HepG2 (cell line): ENCODE data around the gene SMAP2. TPM values are rescaled to one million over a fixed set of nuclear protein-coding genes. Genes with fewer than 3 reads are reported as not detected.

ENCODE experiments used
- ATAC-seq: fragments of 200-7000 bp; cut with Tn5 transposase; 3 replicates; pipeline ENCODE4 v1.9.1; 2020; ENCODE audit warnings: mild to moderate bottlenecking, moderate library complexity
- BruUV-seq: library from RNA; stranded (reverse); fragments of 400-500 nt; replicated peaks from 2 replicates; lab custom pipeline; 2021; lab: Mats Ljungman, UMichigan
- CTCF ChIA-PET: fragments of 300-600 bp; formaldehyde crosslinking; extraction: SDS; loops from one replicate; lab custom pipeline; 2021; ENCODE audit warnings: low total read pairs, inconsistent platforms, low intra/inter-chr PET ratio; lab: Yijun Ruan, JAX
- POLR2A ChIA-PET: fragments of 350-600 bp; sonication (Branson Sonifier 250); formaldehyde crosslinking; loops from one replicate; lab custom pipeline; 2020; ENCODE audit warnings: antibody characterized with exemption, inconsistent platforms; lab: Yijun Ruan, JAX
- DNase-seq: peaks from one replicate; pipeline ENCODE4 v3.0.0-alpha.2; 2015; ENCODE audit warnings: low spot score
- FAIRE-seq: peaks from 3 replicates; lab custom pipeline; 2011; peaks lifted over from hg19 to GRCh38; lab: Jason Lieb, UNC
- H2AFZ ChIP-seq: one replicate; pipeline ENCODE4 v1.6.1; 2011; ENCODE audit warnings: low read length, inconsistent platforms
- H3K27ac ChIP-seq: fragments of 300-600 bp; 3 replicates; pipeline ENCODE4 v1.8.0; 2011; ENCODE audit warnings: mixed run types, mild to moderate bottlenecking, mixed read lengths, low read length, inconsistent platforms; ENCODE audit not compliant: insufficient read depth; ENCODE audit errors: extremely low read length
- H3K27me3 ChIP-seq, 2 experiments: fragments of 200-600 bp in 1 of 2; 2 replicates in 1 of 2; 3 replicates in 1 of 2; pipeline versions ENCODE4 v1.6.0 to v1.8.0; 2011; ENCODE audit warnings: low read length in 2 of 2, mild to moderate bottlenecking in 2 of 2, moderate library complexity in 2 of 2, inconsistent platforms in 1 of 2; ENCODE audit not compliant: insufficient read depth in 2 of 2, control insufficient read depth in 1 of 2
- H3K36me3 ChIP-seq, 2 experiments: fragments of 200-600 bp in 1 of 2; replicated peaks in 1 of 2; 2 replicates in 1 of 2; 3 replicates in 1 of 2; pipeline versions ENCODE4 v1.5.1 to v1.8.0; 2011; ENCODE audit warnings: low read length in 2 of 2, inconsistent platforms in 1 of 2; ENCODE audit not compliant: insufficient read depth in 2 of 2, control insufficient read depth in 1 of 2
- H3K4me1 ChIP-seq: 2 replicates; pipeline ENCODE4 v1.5.1; 2012; ENCODE audit warnings: low read length, inconsistent platforms; ENCODE audit not compliant: insufficient read depth
- H3K4me2 ChIP-seq: 2 replicates; pipeline ENCODE4 v1.6.0; 2011; ENCODE audit warnings: low read depth, low read length, inconsistent platforms
- H3K4me3 ChIP-seq, 3 experiments: fragments of 200-600 bp in 1 of 3; sonication (generic), shearing (Covaris generic) in 1 of 3; replicated peaks in 1 of 3; 2 replicates each; pipeline ENCODE4 v1.5.1; 2011 to 2016; ENCODE audit warnings: low read length in 3 of 3, inconsistent platforms in 2 of 3, low read depth in 2 of 3, mild to moderate bottlenecking in 2 of 3, control low read depth in 1 of 3, mixed read lengths in 1 of 3; ENCODE audit not compliant: insufficient read depth in 1 of 3
- H3K79me2 ChIP-seq: one replicate; pipeline ENCODE4 v1.6.1; 2011; ENCODE audit warnings: low read length, inconsistent platforms; ENCODE audit not compliant: insufficient read depth
- H3K9ac ChIP-seq: 2 replicates; pipeline ENCODE4 v1.6.0; 2011; ENCODE audit warnings: mild to moderate bottlenecking, low read depth, low read length, inconsistent platforms; ENCODE audit not compliant: insufficient read depth
- H3K9me3 ChIP-seq: 2 replicates; pipeline ENCODE4 v1.5.1; 2012; ENCODE audit warnings: mild to moderate bottlenecking, low read length
- H4K20me1 ChIP-seq: 2 replicates; pipeline ENCODE4 v1.6.0; 2011; ENCODE audit warnings: inconsistent platforms, mild to moderate bottlenecking, low read length, moderate library complexity; ENCODE audit not compliant: insufficient read depth
- ARID2 ChIP-seq: sonication (generic); formaldehyde crosslinking; IDR thresholded peaks from 2 replicates; pipeline ENCODE4 v1.8.1; 2022; ENCODE audit warnings: mild to moderate bottlenecking, missing genetic modification reagents, borderline replicate concordance
- ARNTL ChIP-seq: sonication (generic); formaldehyde crosslinking; IDR thresholded peaks from 2 replicates; pipeline ENCODE4 v1.4.0; 2020; ENCODE audit warnings: mild to moderate bottlenecking, missing genetic modification reagents
- CREM ChIP-seq, 2 experiments: sonication (generic) in 1 of 2; formaldehyde crosslinking in 1 of 2; IDR thresholded peaks; 2 replicates each; pipeline versions ENCODE4 v1.4.0 to v1.6.1; 2016 to 2020; ENCODE audit warnings: antibody characterized with exemption in 1 of 2, mild to moderate bottlenecking in 1 of 2, missing genetic modification reagents in 1 of 2
- ETV5 ChIP-seq: IDR thresholded peaks from 2 replicates; pipeline ENCODE4 v1.6.1; 2018; ENCODE audit warnings: missing biosample characterization, missing genetic modification reagents, inconsistent platforms, borderline replicate concordance
- GATAD1 ChIP-seq: IDR thresholded peaks from 2 replicates; pipeline ENCODE4 v1.6.1; 2016; ENCODE audit warnings: missing genetic modification reagents, missing compliant biosample characterization
- GATAD2A ChIP-seq: IDR thresholded peaks from 2 replicates; pipeline ENCODE4 v1.6.1; 2016
- MEF2D ChIP-seq: sonication (generic); formaldehyde crosslinking; IDR thresholded peaks from 2 replicates; pipeline ENCODE4 v1.5.1; 2020; ENCODE audit warnings: mild to moderate bottlenecking, missing genetic modification reagents
- NR2C2 ChIP-seq: sonication (generic); formaldehyde crosslinking; IDR thresholded peaks from 2 replicates; pipeline ENCODE4 v1.4.0; 2020; ENCODE audit warnings: missing genetic modification reagents, mild to moderate bottlenecking, moderate library complexity, borderline replicate concordance
- PRDM4 ChIP-seq: sonication (generic); formaldehyde crosslinking; IDR thresholded peaks from 2 replicates; pipeline ENCODE4 v1.9.0; 2021; ENCODE audit warnings: missing genetic modification reagents, borderline replicate concordance
- SPEN ChIP-seq: sonication (generic); formaldehyde crosslinking; IDR thresholded peaks from 2 replicates; pipeline ENCODE4 v1.5.1; 2020; ENCODE audit warnings: low read depth, mild to moderate bottlenecking, missing genetic modification reagents
- TMF1 ChIP-seq: sonication (generic); formaldehyde crosslinking; IDR thresholded peaks from 2 replicates; pipeline ENCODE4 v1.8.1; 2022; ENCODE audit warnings: low read depth, missing genetic modification reagents
- ZBTB38 ChIP-seq: sonication (generic); formaldehyde crosslinking; IDR thresholded peaks from 2 replicates; pipeline ENCODE4 v1.5.1; 2020; ENCODE audit warnings: mild to moderate bottlenecking, missing genetic modification reagents
- ZBTB7A ChIP-seq: sonication (generic); formaldehyde crosslinking; IDR thresholded peaks from 2 replicates; pipeline ENCODE4 v1.8.0; 2022; ENCODE audit warnings: mild to moderate bottlenecking, missing genetic modification reagents
- ZNF333 ChIP-seq: sonication (generic); formaldehyde crosslinking; IDR thresholded peaks from 2 replicates; pipeline ENCODE4 v1.4.0; 2020; ENCODE audit warnings: mild to moderate bottlenecking, missing genetic modification reagents, borderline replicate concordance
- ZNF33A ChIP-seq: sonication (generic); formaldehyde crosslinking; IDR thresholded peaks from 2 replicates; pipeline ENCODE4 v1.5.1; 2020; ENCODE audit warnings: missing genetic modification reagents, mild to moderate bottlenecking, moderate library complexity, borderline replicate concordance
- ZNF749 ChIP-seq: sonication (generic); formaldehyde crosslinking; IDR thresholded peaks from 2 replicates; pipeline ENCODE4 v1.8.0; 2022; ENCODE audit warnings: mild to moderate bottlenecking, missing genetic modification reagents, moderate library complexity, borderline replicate concordance
- WGBS: methylation state at CpG from one replicate; pipeline ENCODE4 v1.1.6; 2017; ENCODE audit warnings: low lambda C conversion rate; 5-methylcytosine and 5-hydroxymethylcytosine counted together
- in situ Hi-C: cut with HindIII; loops from 2 replicates; pipeline ENCODE4 v1.10.0; 2017; ENCODE audit warnings: low pct_unique_long_range_greater_than_20kb; ENCODE audit not compliant: extremely low pct_ligation_motif_present
- intact Hi-C: fragments of 100-400 bp; cut with micrococcal nuclease; formaldehyde crosslinking; loops from one replicate; pipeline ENCODE4 v1.10.0; 2022; ENCODE audit not compliant: unreplicated experiment
- polyA plus RNA-seq, 8 experiments: library from polyadenylated mRNA; depleted of rRNA in 3 of 8; stranded (reverse) in 7 of 8; unstranded in 1 of 8; fragments of >200 nt; fragmentation: Illumina TruSeq in 4 of 8; extraction: Trizol in 4 of 8; gene quantifications; 2 replicates each; pipeline versions ENCODE4 v1.2.1 to v1.2.3, GENCODE V29; 2011 to 2016; ENCODE audit warnings: low read depth in 4 of 8, missing spikeins in 1 of 8, mixed read lengths in 1 of 8; ENCODE audit not compliant: insufficient read depth in 1 of 8
- total RNA-seq, 5 experiments: library from RNA; depleted of rRNA; stranded (reverse); fragments of >200 nt; fragmentation: Illumina TruSeq; extraction: Trizol; gene quantifications; 2 replicates each; pipeline ENCODE4 v1.2.3, GENCODE V29; 2016; ENCODE audit warnings: low read depth in 1 of 5
- TF ChIP-seq, protein P1 (sequence below), 2 experiments: sonication (generic) in 1 of 2; formaldehyde crosslinking in 1 of 2; IDR thresholded peaks; 2 replicates each; pipeline versions ENCODE4 v1.4.0 to v1.6.1; 2018 to 2020; ENCODE audit warnings: missing genetic modification reagents in 2 of 2, borderline replicate concordance in 1 of 2, low read depth in 1 of 2, mild to moderate bottlenecking in 1 of 2, missing biosample characterization in 1 of 2
- TF ChIP-seq, protein P2 (sequence below): sonication (generic); formaldehyde crosslinking; IDR thresholded peaks from 2 replicates; pipeline ENCODE4 v1.4.0; 2020; ENCODE audit warnings: low read depth, mild to moderate bottlenecking, missing genetic modification reagents

SMAP2 gene
- total and polyA plus RNA-seq, 2 of the 13 experiments (the other 11 are each of a cell fraction or from before 2014, with no cell fraction given): 19.0 to 22.3 TPM

GRCh38 chr1:40381268-40382107 is 8.0 kb downstream of the SMAP2 start:
- H3K4me3 ChIP-seq: no peak overlapping the region
- ATAC-seq (no peak), DNase-seq (no peak), FAIRE-seq (no peak)
- intact Hi-C loops (no loop called here), in situ Hi-C loops (no loop called here)
- peaks cover 90% of the 10 kb centered on the region for H3K79me2 ChIP-seq
- H3K4me2 ChIP-seq: no peak overlapping the region
- no peak overlapping the region for H3K9ac ChIP-seq
- ChIA-PET POLR2A (interaction anchor here (1.4 to 4.7 kb wide), 3 partner anchors 8 to 68 kb away, joined by 3 to 39 read pairs (median 6); partner anchors contain the start of gene SMAP2), CTCF (no interaction called here)
- WGBS: 80% methylated on average over 7 of the region's 7 CpGs
- no peaks in the 10 kb centered on the region for H3K9me3 ChIP-seq
- H2AFZ ChIP-seq: no peak overlapping the region
- no peaks in the 10 kb centered on the region for H4K20me1 ChIP-seq
- H3K27ac ChIP-seq: peak overlapping the region; percentile 36
- H3K36me3 ChIP-seq: no peaks in the 10 kb centered on the region
- H3K4me1 ChIP-seq: peaks cover 86% of the 10 kb centered on the region
- no TSS peak for BruUV-seq
- no peaks in the 10 kb centered on the region for H3K27me3 ChIP-seq
- TF ChIP-seq ZBTB7A: no peak
- TF ChIP-seq ARID2 (CRISPR knock-in tag): no peak
- no peak for TF ChIP-seq TMF1
- no peak for TF ChIP-seq CREM (IDR thresholded peaks at IDR 0.05)
- TF ChIP-seq CREM (CRISPR knock-in tag; IDR thresholded peaks at IDR 0.05): no peak
- TF ChIP-seq ZNF33A (CRISPR knock-in tag): no peak
- peak; percentile 32; the same call in 1 of the 2 replicates for TF ChIP-seq GATAD2A
- no peak for TF ChIP-seq SPEN
- no peak for TF ChIP-seq ZBTB38 (CRISPR knock-in tag)
- no peak for TF ChIP-seq MEF2D (CRISPR knock-in tag)
- no peak for TF ChIP-seq ZNF333 (CRISPR knock-in tag)
- TF ChIP-seq ZNF749 (CRISPR knock-in tag): no peak
- TF ChIP-seq, protein P1, sequence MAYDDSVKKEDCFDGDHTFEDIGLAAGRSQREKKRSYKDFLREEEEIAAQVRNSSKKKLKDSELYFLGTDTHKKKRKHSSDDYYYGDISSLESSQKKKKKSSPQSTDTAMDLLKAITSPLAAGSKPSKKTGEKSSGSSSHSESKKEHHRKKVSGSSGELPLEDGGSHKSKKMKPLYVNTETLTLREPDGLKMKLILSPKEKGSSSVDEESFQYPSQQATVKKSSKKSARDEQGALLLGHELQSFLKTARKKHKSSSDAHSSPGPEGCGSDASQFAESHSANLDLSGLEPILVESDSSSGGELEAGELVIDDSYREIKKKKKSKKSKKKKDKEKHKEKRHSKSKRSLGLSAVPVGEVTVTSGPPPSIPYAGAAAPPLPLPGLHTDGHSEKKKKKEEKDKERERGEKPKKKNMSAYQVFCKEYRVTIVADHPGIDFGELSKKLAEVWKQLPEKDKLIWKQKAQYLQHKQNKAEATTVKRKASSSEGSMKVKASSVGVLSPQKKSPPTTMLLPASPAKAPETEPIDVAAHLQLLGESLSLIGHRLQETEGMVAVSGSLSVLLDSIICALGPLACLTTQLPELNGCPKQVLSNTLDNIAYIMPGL (CRISPR knock-in tag; IDR thresholded peaks at IDR 0.05; ENCODE audit: borderline replicate concordance in 1 of 2, low read depth in 1 of 2): no peak
- TF ChIP-seq GATAD1 (CRISPR knock-in tag): 0 out of 2 replicates have a peak, but pooled peaks have one; percentile 19
- no peak for TF ChIP-seq NR2C2 (CRISPR knock-in tag)
- TF ChIP-seq ARNTL (CRISPR knock-in tag): no peak
- TF ChIP-seq, protein P2, sequence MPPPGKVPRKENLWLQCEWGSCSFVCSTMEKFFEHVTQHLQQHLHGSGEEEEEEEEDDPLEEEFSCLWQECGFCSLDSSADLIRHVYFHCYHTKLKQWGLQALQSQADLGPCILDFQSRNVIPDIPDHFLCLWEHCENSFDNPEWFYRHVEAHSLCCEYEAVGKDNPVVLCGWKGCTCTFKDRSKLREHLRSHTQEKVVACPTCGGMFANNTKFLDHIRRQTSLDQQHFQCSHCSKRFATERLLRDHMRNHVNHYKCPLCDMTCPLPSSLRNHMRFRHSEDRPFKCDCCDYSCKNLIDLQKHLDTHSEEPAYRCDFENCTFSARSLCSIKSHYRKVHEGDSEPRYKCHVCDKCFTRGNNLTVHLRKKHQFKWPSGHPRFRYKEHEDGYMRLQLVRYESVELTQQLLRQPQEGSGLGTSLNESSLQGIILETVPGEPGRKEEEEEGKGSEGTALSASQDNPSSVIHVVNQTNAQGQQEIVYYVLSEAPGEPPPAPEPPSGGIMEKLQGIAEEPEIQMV: no peak
- TF ChIP-seq PRDM4 (CRISPR knock-in tag): no peak
- TF ChIP-seq ETV5 (CRISPR knock-in tag): 0 out of 2 replicates have a peak, but pooled peaks have one; percentile 15
